Mesendoderm (in vitro differentiated cells): ENCODE results near the gene PHF13.
A peak's percentile ranks its signal among the peaks of the same experiment; 100 is the strongest.

Experiments
- DNase-seq: peaks from one replicate; pipeline ENCODE4 v3.0.0; 2013
- H2AK5ac ChIP-seq: 2 replicates; pipeline ENCODE4 v1.6.1; 2013; ENCODE audit warnings: low read length, inconsistent platforms
- H2BK120ac ChIP-seq: 2 replicates; pipeline ENCODE4 v1.6.1; 2013; ENCODE audit warnings: low read depth, mild to moderate bottlenecking, low read length, moderate library complexity, mixed read lengths
- H2BK15ac ChIP-seq: replicated peaks from 2 replicates; pipeline ENCODE4 v1.6.1; 2013; ENCODE audit warnings: low read depth, mild to moderate bottlenecking, moderate library complexity
- H2BK5ac ChIP-seq: 2 replicates; pipeline ENCODE4 v1.6.1; 2013; ENCODE audit warnings: low read length, inconsistent platforms
- H3K18ac ChIP-seq: 2 replicates; pipeline ENCODE4 v1.6.1; 2013; ENCODE audit warnings: mild to moderate bottlenecking, low read length, mixed read lengths
- H3K23ac ChIP-seq: one replicate; pipeline ENCODE4 v1.6.1; 2013; ENCODE audit warnings: low read length
- H3K27ac ChIP-seq: 2 replicates; pipeline ENCODE4 v1.5.1; 2013; ENCODE audit warnings: low read depth, mild to moderate bottlenecking, inconsistent platforms, low read length, moderate library complexity
- H3K27me3 ChIP-seq: 2 replicates; pipeline ENCODE4 v1.6.1; 2013; ENCODE audit warnings: low read length, control low read depth, mild to moderate bottlenecking, inconsistent platforms; ENCODE audit not compliant: insufficient read depth, poor library complexity
- H3K36me3 ChIP-seq: 2 replicates; pipeline ENCODE4 v1.6.1; 2013; ENCODE audit warnings: low read length, inconsistent platforms; ENCODE audit not compliant: control insufficient read depth, insufficient read depth
- H3K4ac ChIP-seq: one replicate; pipeline ENCODE4 v1.6.1; 2013; ENCODE audit warnings: low read depth, mild to moderate bottlenecking, low read length, moderate library complexity
- H3K4me1 ChIP-seq: 2 replicates; pipeline ENCODE4 v1.6.1; 2013; ENCODE audit warnings: low read depth, low read length, inconsistent platforms; ENCODE audit not compliant: control insufficient read depth
- H3K4me2 ChIP-seq: 2 replicates; pipeline ENCODE4 v1.6.1; 2013; ENCODE audit warnings: low read length
- H3K4me3 ChIP-seq: 2 replicates; pipeline ENCODE4 v1.5.1; 2013; ENCODE audit warnings: mild to moderate bottlenecking, low read length
- H3K56ac ChIP-seq: one replicate; pipeline ENCODE4 v1.6.1; 2013; ENCODE audit warnings: low read length
- H3K79me1 ChIP-seq: 2 replicates; pipeline ENCODE4 v1.6.1; 2013; ENCODE audit warnings: low read length, inconsistent platforms
- H3K79me2 ChIP-seq: 2 replicates; pipeline ENCODE4 v1.6.1; 2013; ENCODE audit warnings: mild to moderate bottlenecking, low read length; ENCODE audit not compliant: control insufficient read depth, insufficient read depth
- H3K9ac ChIP-seq: 2 replicates; pipeline ENCODE4 v1.6.1; 2013; ENCODE audit warnings: low read length, inconsistent platforms
- H4K5ac ChIP-seq: one replicate; pipeline ENCODE4 v1.6.1; 2013; ENCODE audit warnings: low read length
- H4K8ac ChIP-seq: one replicate; pipeline ENCODE4 v1.6.1; 2013; ENCODE audit warnings: low read depth, mild to moderate bottlenecking, control low read depth, low read length, moderate library complexity
- WGBS: extraction: QIAGEN DNeasy Blood & Tissue Kit; methylation state at CpG from one replicate; pipeline ENCODE4 v1.1.7; 2013; ENCODE audit warnings: low lambda C conversion rate, missing lambda C conversion rate; ENCODE audit not compliant: insufficient coverage; ENCODE audit errors: extremely low coverage; 5-methylcytosine and 5-hydroxymethylcytosine counted together

The PHF13 gene

GRCh38 chr1:6628971-6629479 is 15.5 kb downstream of the PHF13 start:
- WGBS = no CpG with 5 or more reads among the region's 12 CpGs
- peaks cover 3% of the 10 kb centered on the region for H3K79me2 ChIP-seq
- no peak overlapping the region for H3K56ac ChIP-seq
- no peak overlapping the region for H2BK120ac ChIP-seq
- no peak overlapping the region for H4K5ac ChIP-seq
- H2BK5ac ChIP-seq = no peak overlapping the region
- no peak overlapping the region for H2AK5ac ChIP-seq
- no peak overlapping the region for H2BK15ac ChIP-seq
- no peak overlapping the region for H3K18ac ChIP-seq
- no peaks in the 10 kb centered on the region for H3K27me3 ChIP-seq
- H3K4me3 ChIP-seq = no peak overlapping the region
- H3K4me1 ChIP-seq = no peaks in the 10 kb centered on the region
- peaks cover 9% of the 10 kb centered on the region for H3K79me1 ChIP-seq
- no peak overlapping the region for H3K23ac ChIP-seq
- no peaks in the 10 kb centered on the region for H3K36me3 ChIP-seq
- H3K4ac ChIP-seq = no peak overlapping the region
- DNase-seq = no peak
- H3K4me2 ChIP-seq = no peak overlapping the region
- H3K9ac ChIP-seq = no peak overlapping the region
- no peak overlapping the region for H4K8ac ChIP-seq
- H3K27ac ChIP-seq = no peak overlapping the region

DNA sequence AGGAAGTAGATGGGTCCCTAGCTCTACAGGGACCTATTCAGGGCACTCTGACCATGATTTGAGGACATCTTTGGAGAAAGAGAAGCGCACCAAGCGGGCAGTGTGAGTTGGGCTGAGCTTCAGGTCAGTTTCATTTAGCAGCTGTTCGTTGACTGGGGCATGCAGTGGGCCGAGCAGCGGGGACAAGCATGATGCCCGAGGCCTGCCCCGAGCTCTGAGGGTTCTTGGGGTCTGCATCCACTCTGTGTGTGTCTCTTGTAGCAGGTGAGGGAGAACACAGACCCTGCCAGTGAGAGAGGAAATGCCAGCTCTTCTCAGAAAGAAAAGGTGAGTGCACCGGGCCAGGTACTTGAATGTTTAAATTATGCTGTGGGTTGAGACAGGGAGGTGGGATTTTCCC is 16.5 kb downstream of the PHF13 start:
- Histone ChIP-seq H4K8ac (no peak overlapping the region), H3K79me2 (peaks cover 3% of the 10 kb centered on the region), H3K18ac (no peak overlapping the region), H3K27me3 (no peaks in the 10 kb centered on the region), H4K5ac (no peak overlapping the region), H3K4ac (no peak overlapping the region), H3K56ac (no peak overlapping the region), H3K36me3 (no peaks in the 10 kb centered on the region), H3K79me1 (peaks cover 9% of the 10 kb centered on the region), H3K4me1 (no peaks in the 10 kb centered on the region), H2AK5ac (no peak overlapping the region), H2BK15ac (no peak overlapping the region), H3K23ac (no peak overlapping the region), H2BK120ac (no peak overlapping the region), H3K4me2 (no peak overlapping the region), H3K9ac (no peak overlapping the region), H3K4me3 (no peak overlapping the region), H2BK5ac (no peak overlapping the region), H3K27ac (no peak overlapping the region)
- no peak for DNase-seq
- WGBS = no CpG with 5 or more reads among the region's 8 CpGs

DNA sequence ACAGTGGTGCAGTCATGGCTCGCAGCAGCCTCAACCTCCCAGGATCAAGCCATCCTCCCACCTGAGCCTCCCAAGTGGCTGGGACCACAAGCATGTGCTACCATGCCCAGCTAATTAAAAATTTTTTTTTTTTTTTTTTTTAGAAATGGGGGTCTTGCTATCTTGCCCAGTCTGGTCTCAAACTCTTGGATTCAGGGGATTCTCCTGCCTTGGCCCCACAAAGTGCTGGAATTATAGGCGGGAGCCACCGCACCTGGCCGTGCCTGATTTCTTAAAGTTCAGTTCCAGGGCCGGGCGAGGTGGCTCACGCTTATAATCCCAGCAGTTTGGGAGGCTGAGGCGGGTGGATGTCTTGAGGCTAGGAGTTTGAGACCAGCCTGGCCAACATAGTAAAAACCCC is 17.5 kb downstream of the PHF13 start:
- H3K79me2 ChIP-seq = peaks cover 2% of the 10 kb centered on the region
- H4K8ac ChIP-seq = no peak overlapping the region
- no peak overlapping the region for H3K18ac ChIP-seq
- no peaks in the 10 kb centered on the region for H3K36me3 ChIP-seq
- no peak overlapping the region for H2AK5ac ChIP-seq
- no peak overlapping the region for H2BK15ac ChIP-seq
- H3K9ac ChIP-seq = no peak overlapping the region
- no peak overlapping the region for H3K23ac ChIP-seq
- no peak overlapping the region for H2BK120ac ChIP-seq
- no peak overlapping the region for H2BK5ac ChIP-seq
- DNase-seq = no peak
- no peak overlapping the region for H3K27ac ChIP-seq
- H4K5ac ChIP-seq = no peak overlapping the region
- no peak overlapping the region for H3K4me2 ChIP-seq
- H3K4ac ChIP-seq = no peak overlapping the region
- peaks cover 8% of the 10 kb centered on the region for H3K79me1 ChIP-seq
- no peak overlapping the region for H3K56ac ChIP-seq
- no CpG with 5 or more reads among the region's 8 CpGs for WGBS
- no peak overlapping the region for H3K4me3 ChIP-seq
- no peaks in the 10 kb centered on the region for H3K27me3 ChIP-seq
- H3K4me1 ChIP-seq = no peaks in the 10 kb centered on the region

DNA sequence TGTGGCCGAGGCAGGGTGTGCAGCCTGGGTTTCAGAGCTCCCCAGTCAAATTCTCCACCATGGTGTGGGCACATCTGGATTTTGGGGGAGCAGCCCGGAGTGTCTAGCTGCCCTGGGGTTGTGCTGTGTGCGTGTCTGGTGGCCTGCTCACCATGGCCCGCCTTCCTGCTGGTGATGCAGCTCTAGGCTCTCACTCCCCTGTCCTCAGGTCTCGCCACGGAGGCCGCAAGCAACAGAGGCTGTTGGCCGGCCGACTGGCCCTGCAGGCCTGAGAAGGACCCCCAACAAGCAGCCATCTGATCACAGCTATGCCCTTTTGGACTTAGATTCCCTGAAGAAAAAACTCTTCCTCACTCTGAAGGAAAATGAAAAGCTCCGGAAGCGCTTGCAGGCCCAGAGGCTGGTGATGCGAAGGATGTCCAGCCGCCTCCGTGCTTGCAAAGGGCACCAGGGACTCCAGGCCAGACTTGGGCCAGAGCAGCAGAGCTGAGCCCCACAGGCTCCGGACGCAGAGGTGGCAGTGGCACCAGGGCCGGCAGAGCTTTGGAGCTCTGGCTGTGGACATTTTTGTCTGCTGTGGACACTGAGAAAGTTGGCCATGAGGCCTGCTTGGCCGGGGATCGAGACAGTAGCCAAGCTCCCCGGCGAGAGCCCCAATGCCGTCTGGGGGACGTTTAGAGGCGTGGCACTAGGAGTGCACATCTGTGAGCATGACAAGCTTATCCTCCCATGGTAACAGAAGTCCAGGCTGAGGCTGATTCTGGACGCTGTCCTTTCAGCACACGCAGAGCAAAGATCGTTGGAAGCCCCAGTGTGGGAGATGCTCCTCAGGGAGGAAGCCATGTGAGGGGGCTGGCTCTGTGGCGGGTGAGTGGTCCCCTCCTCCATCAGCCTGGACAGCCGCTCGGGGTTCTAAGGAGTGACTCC is 19.3 kb downstream of the PHF13 start:
- no peaks in the 10 kb centered on the region for H3K79me2 ChIP-seq
- H3K56ac ChIP-seq = no peak overlapping the region
- no peak for DNase-seq
- no peaks in the 10 kb centered on the region for H3K27me3 ChIP-seq
- H2BK120ac ChIP-seq = no peak overlapping the region
- no peak overlapping the region for H3K9ac ChIP-seq
- peaks cover 7% of the 10 kb centered on the region for H3K36me3 ChIP-seq
- H3K18ac ChIP-seq = no peak overlapping the region
- peaks cover under 1% of the 10 kb centered on the region for H3K79me1 ChIP-seq
- no peak overlapping the region for H2BK15ac ChIP-seq
- no CpG with 5 or more reads among the region's 30 CpGs for WGBS
- no peak overlapping the region for H3K4ac ChIP-seq
- H2AK5ac ChIP-seq = no peak overlapping the region
- H4K5ac ChIP-seq = no peak overlapping the region
- no peak overlapping the region for H2BK5ac ChIP-seq
- H4K8ac ChIP-seq = no peak overlapping the region
- no peak overlapping the region for H3K23ac ChIP-seq
- no peak overlapping the region for H3K4me2 ChIP-seq
- H3K27ac ChIP-seq = no peak overlapping the region
- H3K4me1 ChIP-seq = no peaks in the 10 kb centered on the region
- H3K4me3 ChIP-seq = no peak overlapping the region

DNA sequence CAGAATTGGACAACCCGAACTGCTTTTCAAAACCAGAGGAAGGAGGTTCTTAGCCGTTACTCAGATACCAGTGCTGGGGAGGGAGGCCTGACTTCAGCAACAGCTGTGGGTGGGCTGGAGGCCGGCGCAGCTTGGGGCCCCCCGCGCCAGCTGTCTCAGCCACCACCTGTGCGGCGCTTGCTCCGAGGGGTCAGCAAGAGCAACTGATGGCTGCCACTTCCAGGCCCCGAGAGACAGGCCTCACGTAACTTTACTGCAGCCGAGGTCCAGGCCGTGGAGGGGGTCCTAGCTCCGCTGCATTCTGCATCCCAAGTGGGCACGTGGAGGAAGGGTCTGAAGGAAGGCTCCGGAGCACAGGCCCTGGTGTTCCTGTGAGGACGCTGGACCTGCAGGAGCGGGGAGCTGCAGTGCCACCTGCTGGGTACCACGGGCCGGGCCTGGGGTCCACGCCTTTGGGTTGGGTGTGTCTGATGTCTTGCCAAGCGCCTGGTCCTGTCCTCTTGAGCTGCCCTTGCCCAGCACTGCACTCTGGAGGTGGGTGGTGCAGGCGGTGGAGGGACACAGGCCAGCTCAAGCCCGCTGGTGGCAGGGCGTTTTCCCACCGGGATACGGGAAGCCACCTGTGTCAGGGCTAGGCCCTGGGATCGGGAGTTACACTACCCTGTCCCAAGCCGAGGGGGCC is 21.0 kb downstream of the PHF13 start:
- Histone ChIP-seq H3K4me1 (no peaks in the 10 kb centered on the region), H3K56ac (no peak overlapping the region), H3K4ac (no peak overlapping the region), H2BK15ac (no peak overlapping the region), H3K27ac (no peak overlapping the region), H2BK5ac (no peak overlapping the region), H3K4me3 (no peak overlapping the region), H3K18ac (no peak overlapping the region), H3K36me3 (peaks cover 11% of the 10 kb centered on the region), H3K23ac (no peak overlapping the region), H3K9ac (no peak overlapping the region), H3K79me2 (no peaks in the 10 kb centered on the region), H3K79me1 (no peaks in the 10 kb centered on the region), H2AK5ac (no peak overlapping the region), H3K27me3 (no peaks in the 10 kb centered on the region), H3K4me2 (no peak overlapping the region), H4K8ac (no peak overlapping the region), H4K5ac (no peak overlapping the region), H2BK120ac (no peak overlapping the region)
- no CpG with 5 or more reads among the region's 29 CpGs for WGBS
- peak; percentile 56 for DNase-seq
